ENCODE results near the gene COL4A3. TPM values are rescaled to one million over a fixed set of nuclear protein-coding genes. Genes with fewer than 3 reads are reported as not detected.

COL4A3 gene
- total and polyA plus RNA-seq, 9 of the 15 experiments (the other 6 are each of a cell fraction or from before 2014, with no cell fraction given) = not detected

GRCh38 chr2:227206406-227206805 is 42.0 kb downstream of the COL4A3 start:
- no peak for FAIRE-seq
- TF ChIP-seq NCOA2 (IDR thresholded peaks at IDR 0.05; ENCODE audit: partially characterized antibody in 2 of 2) = no peak
- no peak for TF ChIP-seq EZH2 (IDR thresholded peaks at IDR 0.05; ENCODE audit: borderline replicate concordance, low read depth, low read length)
- TF ChIP-seq LEF1 (IDR thresholded peaks at IDR 0.05) = no peak
- TF ChIP-seq, protein P1, sequence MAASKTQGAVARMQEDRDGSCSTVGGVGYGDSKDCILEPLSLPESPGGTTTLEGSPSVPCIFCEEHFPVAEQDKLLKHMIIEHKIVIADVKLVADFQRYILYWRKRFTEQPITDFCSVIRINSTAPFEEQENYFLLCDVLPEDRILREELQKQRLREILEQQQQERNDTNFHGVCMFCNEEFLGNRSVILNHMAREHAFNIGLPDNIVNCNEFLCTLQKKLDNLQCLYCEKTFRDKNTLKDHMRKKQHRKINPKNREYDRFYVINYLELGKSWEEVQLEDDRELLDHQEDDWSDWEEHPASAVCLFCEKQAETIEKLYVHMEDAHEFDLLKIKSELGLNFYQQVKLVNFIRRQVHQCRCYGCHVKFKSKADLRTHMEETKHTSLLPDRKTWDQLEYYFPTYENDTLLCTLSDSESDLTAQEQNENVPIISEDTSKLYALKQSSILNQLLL (CRISPR knock-in tag; IDR thresholded peaks at IDR 0.05; ENCODE audit: borderline replicate concordance) = no peak
- TF ChIP-seq ZNF609 (CRISPR knock-in tag; IDR thresholded peaks at IDR 0.05; ENCODE audit: borderline replicate concordance) = no peak
- no peak for TF ChIP-seq NR1H2 (CRISPR knock-in tag; IDR thresholded peaks at IDR 0.05)
- no peak for TF ChIP-seq ZNF699 (CRISPR knock-in tag; IDR thresholded peaks at IDR 0.05; ENCODE audit: insufficient replicate concordance)
- TF ChIP-seq, protein P2, sequence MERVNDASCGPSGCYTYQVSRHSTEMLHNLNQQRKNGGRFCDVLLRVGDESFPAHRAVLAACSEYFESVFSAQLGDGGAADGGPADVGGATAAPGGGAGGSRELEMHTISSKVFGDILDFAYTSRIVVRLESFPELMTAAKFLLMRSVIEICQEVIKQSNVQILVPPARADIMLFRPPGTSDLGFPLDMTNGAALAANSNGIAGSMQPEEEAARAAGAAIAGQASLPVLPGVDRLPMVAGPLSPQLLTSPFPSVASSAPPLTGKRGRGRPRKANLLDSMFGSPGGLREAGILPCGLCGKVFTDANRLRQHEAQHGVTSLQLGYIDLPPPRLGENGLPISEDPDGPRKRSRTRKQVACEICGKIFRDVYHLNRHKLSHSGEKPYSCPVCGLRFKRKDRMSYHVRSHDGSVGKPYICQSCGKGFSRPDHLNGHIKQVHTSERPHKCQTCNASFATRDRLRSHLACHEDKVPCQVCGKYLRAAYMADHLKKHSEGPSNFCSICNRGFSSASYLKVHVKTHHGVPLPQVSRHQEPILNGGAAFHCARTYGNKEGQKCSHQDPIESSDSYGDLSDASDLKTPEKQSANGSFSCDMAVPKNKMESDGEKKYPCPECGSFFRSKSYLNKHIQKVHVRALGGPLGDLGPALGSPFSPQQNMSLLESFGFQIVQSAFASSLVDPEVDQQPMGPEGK (CRISPR knock-in tag; IDR thresholded peaks at IDR 0.05; ENCODE audit: borderline replicate concordance) = no peak
- no peak for TF ChIP-seq TGIF2 (CRISPR knock-in tag; IDR thresholded peaks at IDR 0.05)
- H3K4me1 ChIP-seq (replicated peaks in 1 of 2; ENCODE audit: control insufficient read depth in 2 of 2, insufficient read depth in 2 of 2, low read length in 2 of 2) = no peaks in the 10 kb centered on the region
- ATAC-seq = no peak
- H3K4me3 ChIP-seq = no peak overlapping the region
- H3K4me2 ChIP-seq (ENCODE audit: insufficient read depth, low read length) = no peak overlapping the region
- H3K27me3 ChIP-seq (ENCODE audit: control insufficient read depth in 2 of 2, insufficient read depth in 2 of 2, low read length in 2 of 2) = no peaks in the 10 kb centered on the region
- intact Hi-C loops (cut with micrococcal nuclease) (no loop called here), in situ Hi-C loops (cut with MboI) (no loop called here)
- no peaks in the 10 kb centered on the region for H3K9me3 ChIP-seq (replicated peaks; ENCODE audit: control insufficient read depth, insufficient read depth, low read depth, low read length)
- H3K9me1 ChIP-seq (ENCODE audit: control insufficient read depth, insufficient read depth, low read length) = no peaks in the 10 kb centered on the region
- 1% methylated on average over 8 of the region's 9 CpGs for WGBS (ENCODE audit: insufficient coverage, low coverage, missing lambda C conversion rate)
- POLR2A ChIA-PET = no interaction called here
- no TSS peak for BruUV-seq (replicated peaks)
- DNase-seq (ENCODE audit: extremely low read depth in 1 of 4, low spot score in 3 of 4) = no peak
- H3K27ac ChIP-seq (ENCODE audit: extremely low read depth, low read depth, low read length) = no peak overlapping the region
- CTCF ChIA-PET (ENCODE audit: low intra/inter-chr PET ratio) = no interaction called here
- H3K79me2 ChIP-seq (ENCODE audit: control insufficient read depth, insufficient read depth, low read length) = no peaks in the 10 kb centered on the region
- no peak overlapping the region for H2AFZ ChIP-seq (ENCODE audit: low read depth, low read length)
- no peaks in the 10 kb centered on the region for H4K20me1 ChIP-seq (replicated peaks; ENCODE audit: control insufficient read depth, insufficient read depth, low read length)
- H3K9ac ChIP-seq (ENCODE audit: insufficient read depth in 1 of 2, low read depth in 2 of 2, low read length in 2 of 2) = no peak overlapping the region
- H3K36me3 ChIP-seq (ENCODE audit: control insufficient read depth, insufficient read depth, low read length) = no peaks in the 10 kb centered on the region

All from K562 (cell line).